B cell (primary cell): ENCODE results near the gene GPBP1L1.
A peak's percentile ranks its signal among the peaks of the same experiment; 100 is the strongest.

Source experiments
- CTCF ChIP-seq: fragments of 200-600 bp; IDR thresholded peaks from one replicate; pipeline ENCODE4 v1.8.0; 2022; ENCODE audit warnings: antibody characterized with exemption, mild to moderate bottlenecking
- EZH2 ChIP-seq: IDR thresholded peaks from 2 replicates; pipeline ENCODE4 v1.6.1; 2012; ENCODE audit warnings: borderline replicate concordance, low read depth, mild to moderate bottlenecking, moderate library complexity, low read length; ENCODE audit not compliant: insufficient read depth, poor library complexity, severe bottlenecking

DNA sequence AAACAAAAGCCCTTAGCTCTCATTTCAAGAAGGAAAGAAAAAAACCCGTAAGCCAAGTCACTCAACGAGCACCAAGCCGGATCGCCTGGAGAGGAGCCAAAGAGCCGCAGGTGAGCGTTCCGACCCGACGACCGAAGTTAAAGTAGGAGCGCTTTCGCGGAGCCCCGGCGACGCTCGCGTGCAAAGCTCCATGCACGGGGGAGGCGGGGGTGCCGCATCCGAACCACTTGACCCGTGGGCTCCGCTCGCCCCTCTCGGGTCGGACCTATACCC lies 382 bp downstream of the GPBP1L1 start:
- peak; percentile 51 for TF ChIP-seq CTCF
- TF ChIP-seq EZH2: no peak
